ENCODE measurements around the gene ELF2. TPM values are rescaled to one million over a fixed set of nuclear protein-coding genes. Genes with fewer than 3 reads are reported as not detected.
"Not testable (repeated sequence)": the region's sequence is repeated elsewhere in the genome, so short reads cannot be mapped to it uniquely, and the experiment has no call there.

Gene ELF2
- total RNA-seq, 3 donors from 2014 or later: 59.4 to 106 (median 67.2) TPM

GRCh38 chr4:139219450-139220055 lies 42.5 kb upstream of the ELF2 start:
- Histone ChIP-seq H3K9me3 (no peaks in the 10 kb centered on the region), H3K36me3 (no peaks in the 10 kb centered on the region), H3K27ac (no peak overlapping the region), H3K4me1 (no peaks in the 10 kb centered on the region), H3K4me3 (no peak overlapping the region), H3K27me3 (no peaks in the 10 kb centered on the region)
- TF ChIP-seq CTCF (IDR thresholded peaks at IDR 0.05): no peak
- no peak for TF ChIP-seq POLR2A (IDR thresholded peaks at IDR 0.05)
- no peak for TF ChIP-seq POLR2AphosphoS5 (IDR thresholded peaks at IDR 0.05)
- DNase-seq (ENCODE audit: low spot score in 2 of 2): no peak
- intact Hi-C loops (cut with DNase I; ENCODE audit: low total_unique reads): no loop called here

- intact Hi-C loops (cut with DNase I; ENCODE audit: low total_unique reads): no loop called here
- TF ChIP-seq POLR2AphosphoS5 (IDR thresholded peaks at IDR 0.05): no peak
- TF ChIP-seq POLR2A (IDR thresholded peaks at IDR 0.05): no peak
- TF ChIP-seq CTCF (IDR thresholded peaks at IDR 0.05): no peak
- no peak for DNase-seq (ENCODE audit: low spot score in 2 of 2)
Measured at GRCh38 chr4:139214039-139214534, 37.1 kb upstream of the ELF2 start.

DNA sequence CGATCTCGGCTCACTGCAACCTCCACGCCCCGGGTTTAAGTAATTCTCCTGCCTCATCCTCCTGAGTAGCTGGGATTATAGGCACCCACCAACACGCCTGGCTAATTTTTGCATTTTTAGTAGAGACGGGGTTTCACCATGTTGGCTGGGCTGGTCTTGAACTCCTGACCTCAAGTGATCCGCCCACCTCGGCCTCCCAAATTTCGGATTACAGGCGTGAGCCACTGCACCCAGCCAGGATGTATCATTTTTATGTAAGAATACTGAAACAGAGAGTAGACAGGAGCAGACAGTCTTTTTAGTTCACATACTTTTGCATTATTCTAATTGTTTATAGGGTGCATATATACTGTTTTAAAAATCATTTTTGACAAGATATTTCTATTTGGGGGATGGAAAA lies 36.6 kb upstream of the ELF2 start:
- H3K4me1 ChIP-seq; H3K9me3 ChIP-seq; H3K36me3 ChIP-seq; H3K4me3 ChIP-seq; intact Hi-C loops (cut with DNase I; ENCODE audit: low total_unique reads); DNase-seq (ENCODE audit: low spot score in 2 of 2); H3K27ac ChIP-seq; H3K27me3 ChIP-seq: not testable (repeated sequence)

More at GRCh38 chr4:139214039-139214534, 37.1 kb upstream of the ELF2 start:
- no peaks in the 10 kb centered on the region for H3K36me3 ChIP-seq
- H3K4me1 ChIP-seq: no peaks in the 10 kb centered on the region
- no peaks in the 10 kb centered on the region for H3K27me3 ChIP-seq
- H3K27ac ChIP-seq: no peak overlapping the region
- H3K9me3 ChIP-seq: no peaks in the 10 kb centered on the region
- H3K4me3 ChIP-seq: no peak overlapping the region

DNA sequence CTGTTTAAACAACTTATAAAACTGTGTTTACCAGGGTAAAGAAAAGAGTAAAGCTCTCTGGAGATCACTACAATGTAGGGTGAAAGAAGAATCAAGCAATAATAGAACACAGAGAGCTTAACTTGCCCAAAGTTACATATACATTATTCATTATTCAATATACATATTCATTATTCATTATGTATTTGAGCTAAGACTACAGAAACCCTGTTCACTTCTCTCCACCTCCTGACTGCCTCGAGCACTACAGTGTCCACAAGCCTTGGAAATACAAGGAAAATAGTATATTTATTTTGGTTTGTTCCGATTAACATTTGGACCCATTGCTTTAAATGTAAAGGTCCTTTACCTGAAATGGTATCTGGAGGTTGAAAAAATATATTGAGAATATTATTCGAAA lies 35.9 kb upstream of the ELF2 start:
- Histone ChIP-seq H3K9me3 (no peaks in the 10 kb centered on the region), H3K36me3 (no peaks in the 10 kb centered on the region), H3K4me1 (no peaks in the 10 kb centered on the region), H3K27me3 (no peaks in the 10 kb centered on the region), H3K27ac (no peak overlapping the region), H3K4me3 (no peak overlapping the region)
- no peak for DNase-seq (ENCODE audit: low spot score in 2 of 2)
- intact Hi-C loops (cut with DNase I; ENCODE audit: low total_unique reads): no loop called here
- TF ChIP-seq POLR2AphosphoS5 (IDR thresholded peaks at IDR 0.05) (no peak), CTCF (IDR thresholded peaks at IDR 0.05) (no peak), POLR2A (IDR thresholded peaks at IDR 0.05) (no peak)

GRCh38 chr4:139210486-139210885 lies 33.5 kb upstream of the ELF2 start:
- no peak for TF ChIP-seq POLR2A (IDR thresholded peaks at IDR 0.05)
- no peak for TF ChIP-seq CTCF (IDR thresholded peaks at IDR 0.05)
- TF ChIP-seq POLR2AphosphoS5 (IDR thresholded peaks at IDR 0.05): no peak
- intact Hi-C loops (cut with DNase I; ENCODE audit: low total_unique reads): no loop called here
- DNase-seq (ENCODE audit: low spot score in 2 of 2): no peak

More at GRCh38 chr4:139210486-139210885, 33.5 kb upstream of the ELF2 start:
- no peak overlapping the region for H3K4me3 ChIP-seq
- H3K36me3 ChIP-seq: no peaks in the 10 kb centered on the region
- no peak overlapping the region for H3K27ac ChIP-seq
- H3K27me3 ChIP-seq: no peaks in the 10 kb centered on the region
- H3K4me1 ChIP-seq: no peaks in the 10 kb centered on the region
- H3K9me3 ChIP-seq: no peaks in the 10 kb centered on the region

All from breast epithelium (tissue), 4 donors.